GM18508 (cell line): ENCODE measurements around the gene SCFD2.
"Not testable (repeated sequence)": the region's sequence is repeated elsewhere in the genome, so short reads cannot be mapped to it uniquely, and the experiment has no call there.

Experiments used
- ATAC-seq: cut with Tn5 transposase; IDR thresholded peaks from one replicate; pipeline ENCODE4 v1.9.1; 2021; ENCODE audit warnings: moderate number of reproducible peaks; ENCODE audit not compliant: insufficient read depth, unreplicated experiment

The SCFD2 gene

DNA sequence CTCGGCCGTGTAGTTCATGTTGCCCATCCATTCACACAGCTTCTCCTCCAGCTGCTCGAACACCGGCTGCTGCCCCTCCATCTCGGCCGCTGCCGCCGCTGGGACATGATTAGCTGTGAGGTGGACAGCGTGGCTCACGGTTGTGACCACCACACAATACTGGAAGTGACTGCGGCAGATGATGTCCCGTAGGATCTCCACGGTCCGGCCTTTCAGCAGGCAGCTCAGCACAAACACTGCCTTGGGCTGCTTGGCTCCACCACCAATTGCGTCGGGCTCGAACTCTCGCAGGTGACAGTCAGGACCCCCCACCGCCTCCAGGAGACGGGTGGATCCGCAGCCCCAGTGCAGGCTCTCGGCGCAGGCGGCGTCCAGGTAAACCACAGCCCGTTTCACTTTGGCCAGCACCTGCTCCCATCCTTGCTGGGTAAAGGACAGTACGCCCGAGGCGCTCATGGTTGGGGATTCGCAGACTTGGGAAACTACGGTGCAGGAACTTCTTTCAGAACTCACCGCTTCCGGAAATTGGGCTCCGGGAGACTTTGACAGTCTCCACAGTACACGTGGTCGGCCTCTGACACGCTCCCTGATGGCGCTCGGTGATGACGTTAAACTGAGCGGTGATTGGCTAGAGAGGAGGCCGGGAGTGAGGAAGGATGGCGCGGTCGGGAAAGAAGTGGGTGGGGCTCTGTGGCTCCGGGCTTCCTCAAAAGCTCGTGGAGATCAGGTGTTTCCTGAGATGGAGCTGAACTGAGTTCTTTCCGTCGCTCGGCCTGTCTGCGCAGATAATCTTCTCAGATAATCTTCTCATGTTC is at the start of gene SCFD2:
TSS of gene SCFD2 (minus strand) at position 576 of the 815 bp plus-strand sequence.
- ATAC-seq: peak; percentile 89

GRCh38 chr4:53409479-53409878 is 43.6 kb upstream of the SCFD2 start:
- not testable (repeated sequence) for ATAC-seq

GRCh38 chr4:53380221-53380620 is 14.4 kb upstream of the SCFD2 start:
- no peak for ATAC-seq

DNA sequence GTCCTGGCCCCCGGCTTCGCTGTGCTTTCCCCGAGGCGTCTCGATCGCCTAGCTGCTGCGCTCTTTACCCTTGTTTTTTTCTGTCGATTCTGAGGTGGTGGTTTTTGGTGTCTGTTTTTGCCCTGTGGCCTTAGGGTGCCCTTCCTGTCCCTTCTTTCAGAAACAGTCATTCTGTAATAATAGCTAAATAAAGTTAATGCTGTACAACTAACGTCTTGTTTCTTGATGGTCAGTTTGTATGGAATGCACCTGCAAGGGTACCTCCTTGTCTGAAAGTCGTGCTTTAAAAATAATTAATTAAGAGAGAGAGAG is 12.3 kb upstream of the SCFD2 start:
- peak; percentile 44 for ATAC-seq

DNA sequence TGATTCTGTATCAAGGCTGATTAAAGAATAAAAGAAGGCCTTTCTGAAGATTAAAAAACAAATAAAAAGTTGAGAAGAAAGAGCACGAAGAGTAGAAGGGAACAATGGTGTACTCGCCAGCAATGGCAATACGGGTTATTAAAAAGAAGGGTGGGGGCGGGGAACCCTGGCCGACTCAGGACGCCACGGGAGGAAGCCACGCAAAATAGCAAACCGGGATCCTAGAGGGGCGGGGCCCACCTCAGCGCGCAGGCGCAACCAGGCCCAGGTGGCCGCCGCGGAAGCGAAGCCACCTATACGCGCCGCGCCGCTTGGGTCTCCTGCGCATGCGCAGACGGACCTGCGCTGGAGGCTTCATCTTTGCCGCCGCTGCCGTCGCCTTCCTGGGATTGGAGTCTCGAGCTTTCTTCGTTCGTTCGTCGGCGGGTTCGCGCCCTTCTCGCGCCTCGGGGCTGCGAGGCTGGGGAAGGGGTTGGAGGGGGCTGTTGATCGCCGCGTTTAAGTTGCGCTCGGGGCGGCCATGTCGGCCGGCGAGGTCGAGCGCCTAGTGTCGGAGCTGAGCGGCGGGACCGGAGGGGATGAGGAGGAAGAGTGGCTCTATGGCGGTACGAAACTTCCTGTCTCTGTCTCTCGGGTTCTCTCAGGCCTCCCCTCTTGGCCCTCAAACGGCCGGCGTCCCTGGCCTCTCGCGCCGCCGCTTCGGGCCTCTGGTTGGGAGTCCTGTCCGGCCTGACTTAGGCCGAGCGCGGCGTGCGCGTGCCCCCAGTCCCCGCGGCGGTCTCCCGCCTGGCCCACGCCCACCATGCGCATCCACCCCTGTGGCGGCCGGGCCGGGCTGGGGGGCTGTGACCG is 11.7 kb upstream of the SCFD2 start, which contains the start of gene FIP1L1:
TSS of gene FIP1L1 (plus strand) at position 323 of the 852 bp plus-strand sequence. CDS start at position 521, 198 bp downstream.
- peak; percentile 61 for ATAC-seq

DNA sequence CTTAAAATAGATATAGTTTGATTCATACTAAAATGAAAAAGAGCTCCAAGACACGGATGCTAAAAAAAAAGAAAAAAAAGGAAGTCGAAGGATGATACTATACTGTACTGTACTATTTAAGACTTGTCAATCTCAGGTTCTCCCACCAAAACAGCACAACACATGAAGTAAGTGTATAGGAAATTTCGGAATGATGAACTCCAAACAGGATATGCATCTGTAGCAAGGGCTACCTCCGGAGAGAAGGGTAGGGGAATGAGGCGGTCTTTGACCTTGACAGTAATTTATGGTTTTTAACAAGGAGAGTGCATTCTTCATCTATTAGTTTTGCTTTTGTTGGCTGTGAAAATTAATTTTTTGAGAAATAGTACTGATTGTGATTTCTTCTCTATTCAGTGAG is 11.0 kb upstream of the SCFD2 start:
- no peak for ATAC-seq

- ATAC-seq: no peak
These were observed 9.0 kb upstream of the SCFD2 start for GRCh38 chr4:53374777-53375258.

GRCh38 chr4:53371843-53372521 is 6.1 kb upstream of the SCFD2 start:
- ATAC-seq: no peak

DNA sequence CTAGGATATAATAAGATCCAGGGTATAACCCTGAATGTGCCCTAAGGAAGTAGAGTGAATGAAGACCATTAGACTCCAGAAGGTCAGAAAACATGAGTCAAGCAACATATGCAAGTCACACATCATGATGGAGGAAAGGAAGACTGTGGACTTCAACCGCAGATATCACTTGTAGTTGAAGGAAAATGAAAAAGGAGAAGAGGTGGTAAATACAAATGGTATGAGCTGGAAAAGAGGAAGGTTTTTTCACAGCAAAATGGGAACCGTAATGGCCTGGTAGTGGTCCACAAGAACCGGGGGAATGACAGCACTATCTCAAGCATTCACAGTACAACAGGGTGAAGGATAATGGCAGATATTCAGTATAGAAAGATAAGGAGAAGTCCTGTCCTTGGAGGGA is 5.2 kb upstream of the SCFD2 start:
- ATAC-seq: no peak

DNA sequence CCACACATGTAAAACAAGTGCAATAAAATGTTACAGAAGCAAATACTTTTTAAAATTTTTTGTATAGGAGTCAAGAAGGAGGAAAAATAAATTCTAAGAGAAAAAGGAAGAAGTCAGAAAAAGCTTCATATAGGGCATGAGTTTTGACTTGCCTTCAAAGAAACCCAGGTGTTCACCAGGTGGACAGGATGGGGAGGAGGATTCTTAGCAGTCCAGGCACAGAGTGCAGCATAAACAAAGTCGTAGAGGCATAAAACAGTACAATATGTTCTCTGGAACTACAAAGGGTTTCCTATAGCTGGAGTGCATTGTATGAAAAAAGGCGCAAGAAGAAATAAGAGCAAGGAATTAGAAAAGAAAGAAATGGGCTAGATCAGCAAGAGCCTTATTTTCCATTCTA is 1.9 kb upstream of the SCFD2 start:
- no peak for ATAC-seq

GRCh38 chr4:53366301-53366716 is 448 bp upstream of the SCFD2 start:
- peak; percentile 2 for ATAC-seq

DNA sequence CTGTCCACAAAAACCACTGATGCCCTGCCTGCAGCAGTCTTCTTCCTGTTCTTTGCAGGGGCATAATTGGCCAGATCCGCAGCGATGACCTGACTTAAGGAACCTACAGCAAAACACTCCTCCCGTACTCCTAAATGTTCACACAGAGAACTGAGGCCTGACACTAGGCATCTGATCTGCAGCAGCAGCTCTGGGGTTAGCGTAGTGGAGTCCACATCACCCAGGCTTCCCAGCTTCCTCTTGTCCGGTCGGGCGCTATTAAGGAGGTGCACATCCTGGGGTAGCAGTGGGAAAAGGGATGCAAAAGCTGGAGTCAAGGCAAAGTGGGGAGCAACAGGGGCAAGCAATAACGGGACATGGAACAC is 758 bp downstream of the SCFD2 start:
- ATAC-seq: no peak

DNA sequence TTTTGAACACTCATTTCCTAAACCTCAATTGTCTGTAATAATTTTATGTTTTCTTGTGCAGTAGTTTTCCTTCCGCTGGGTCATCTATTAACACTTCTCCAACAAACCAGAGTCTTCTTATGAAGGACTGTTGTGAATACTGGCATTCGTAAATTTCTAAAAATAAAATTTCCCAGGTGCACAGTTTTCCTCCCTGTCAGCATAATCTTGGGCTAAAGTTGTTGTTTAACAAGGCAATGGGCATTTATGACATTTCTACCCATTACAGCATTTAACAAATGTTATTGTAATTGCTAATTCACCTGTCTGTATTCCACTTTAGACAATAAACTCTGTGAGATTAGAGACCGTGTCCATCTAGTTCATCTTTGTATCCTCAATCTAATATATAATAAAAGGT is 1.2 kb downstream of the SCFD2 start:
- no peak for ATAC-seq

GRCh38 chr4:53362093-53362492 is 3.8 kb downstream of the SCFD2 start:
- ATAC-seq: no peak

DNA sequence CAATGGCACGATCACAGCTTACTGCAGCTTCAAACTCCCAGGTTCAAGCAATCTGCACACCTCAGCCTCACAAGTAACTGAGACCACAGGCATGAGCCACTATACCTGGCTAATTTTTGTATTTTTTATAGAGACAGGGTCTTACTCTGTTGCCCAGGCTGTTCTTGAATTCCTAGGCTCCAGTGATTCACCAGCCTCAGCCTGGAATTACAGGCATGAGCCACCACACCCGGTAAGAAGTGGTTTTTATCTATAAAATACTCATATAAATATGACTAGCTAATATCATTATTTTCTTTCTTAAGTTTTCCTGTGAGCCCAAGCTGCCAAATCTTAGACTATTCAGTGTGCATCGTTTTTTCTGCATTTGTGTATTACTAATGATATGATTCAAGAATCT is 4.4 kb downstream of the SCFD2 start:
- ATAC-seq: no peak

- no peak for ATAC-seq
These were observed 9.8 kb downstream of the SCFD2 start for GRCh38 chr4:53355930-53356521.

DNA sequence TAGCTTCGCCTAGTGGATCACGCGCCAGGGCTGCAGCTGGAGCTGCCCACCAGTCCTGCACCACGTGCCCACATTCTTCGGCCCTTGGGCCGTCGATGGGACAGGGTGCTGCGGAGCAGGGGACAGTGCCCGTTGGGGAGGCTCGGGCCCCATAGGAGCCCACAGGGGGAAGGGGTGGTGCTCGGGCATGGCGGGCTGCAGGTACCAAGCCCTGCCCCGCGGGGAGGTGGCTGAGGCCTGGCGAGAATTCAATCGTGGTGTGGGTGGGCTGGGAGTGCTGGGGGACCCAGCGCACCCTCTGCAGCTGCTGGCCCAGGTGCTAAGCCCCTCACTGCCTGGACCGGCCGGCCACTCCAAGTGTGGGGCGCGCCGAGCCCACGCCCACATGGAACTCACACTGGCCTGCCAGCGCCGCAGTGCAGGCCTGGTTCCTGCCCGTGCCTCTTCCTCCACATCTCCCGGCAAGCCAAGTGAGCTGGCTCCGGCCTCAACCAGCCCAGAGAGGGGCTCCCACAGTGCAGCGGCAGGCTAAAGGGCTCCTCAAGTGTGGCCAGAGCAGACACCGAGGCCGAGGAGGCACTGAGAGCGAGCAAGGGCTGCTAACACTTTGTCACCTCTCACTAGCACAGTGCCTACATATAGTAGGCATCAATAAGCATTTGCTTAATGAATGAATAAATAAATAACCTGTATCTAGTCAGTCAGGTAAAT is 11.7 kb downstream of the SCFD2 start:
- no peak for ATAC-seq

DNA sequence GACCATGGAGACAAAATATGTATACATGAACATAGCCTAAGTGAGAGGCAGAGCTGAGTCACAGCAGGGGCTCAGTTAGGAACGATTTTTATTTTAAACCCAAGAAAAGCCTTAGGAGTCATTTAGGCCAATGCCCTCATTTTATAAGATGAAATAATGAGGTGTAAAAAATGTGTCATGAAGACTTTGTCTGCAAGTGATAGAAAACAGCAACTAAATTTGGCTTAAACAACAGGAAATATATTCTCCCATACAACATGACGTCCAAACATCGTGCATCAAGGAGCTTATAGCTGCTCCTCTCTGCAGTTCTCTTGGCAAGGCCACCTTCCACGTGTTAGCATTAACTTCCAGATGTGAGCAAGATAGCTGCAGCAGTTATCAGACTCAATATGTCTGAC is 16.8 kb downstream of the SCFD2 start:
- ATAC-seq: no peak

- no peak for ATAC-seq
These were observed 17.8 kb downstream of the SCFD2 start for GRCh38 chr4:53348046-53348445.
